ENCODE measurements around the gene MSI1.

The MSI1 gene

GRCh38 chr12:120368789-120369602, at the start of gene MSI1:
Gene MSI1 (minus strand): TSS chr12:120369164. CDS start chr12:120369091, 73 bp downstream.
- DNase-seq (ENCODE audit: low read depth), result no peak

- no peak for DNase-seq (ENCODE audit: low read depth)
Measured at GRCh38 chr12:120417917-120418580, 49.1 kb upstream of the MSI1 start.

- DNase-seq (ENCODE audit: low read depth), result no peak
Measured at GRCh38 chr12:120416490-120417216, 47.7 kb upstream of the MSI1 start.

- no peak for DNase-seq (ENCODE audit: low read depth)
Measured at GRCh38 chr12:120413901-120414695, 45.1 kb upstream of the MSI1 start.

GRCh38 chr12:120412421-120412820, 43.5 kb upstream of the MSI1 start:
- DNase-seq (ENCODE audit: low read depth), result no peak

- no peak for DNase-seq (ENCODE audit: low read depth)
Measured at GRCh38 chr12:120408771-120409170, 39.8 kb upstream of the MSI1 start.

GRCh38 chr12:120406553-120406952, 37.6 kb upstream of the MSI1 start:
- DNase-seq (ENCODE audit: low read depth), result no peak

- no peak for DNase-seq (ENCODE audit: low read depth)
Measured at GRCh38 chr12:120406069-120406468, 37.1 kb upstream of the MSI1 start.

GRCh38 chr12:120404271-120404670, 35.3 kb upstream of the MSI1 start:
- DNase-seq (ENCODE audit: low read depth), result no peak

- no peak for DNase-seq (ENCODE audit: low read depth)
Measured at GRCh38 chr12:120403869-120404268, 34.9 kb upstream of the MSI1 start.

- no peak for DNase-seq (ENCODE audit: low read depth)
Measured at GRCh38 chr12:120402217-120402616, 33.3 kb upstream of the MSI1 start.

GRCh38 chr12:120399531-120399930, 30.6 kb upstream of the MSI1 start:
- no peak for DNase-seq (ENCODE audit: low read depth)

- no peak for DNase-seq (ENCODE audit: low read depth)
Measured at GRCh38 chr12:120397824-120398540, 29.0 kb upstream of the MSI1 start.

- no peak for DNase-seq (ENCODE audit: low read depth)
Measured at GRCh38 chr12:120394483-120395367, 25.8 kb upstream of the MSI1 start.

GRCh38 chr12:120390540-120391120, 21.7 kb upstream of the MSI1 start:
- DNase-seq (ENCODE audit: low read depth), result no peak

GRCh38 chr12:120388691-120389481, 19.9 kb upstream of the MSI1 start:
- DNase-seq (ENCODE audit: low read depth), result no peak

- DNase-seq (ENCODE audit: low read depth), result no peak
Measured at GRCh38 chr12:120381752-120382419, 12.9 kb upstream of the MSI1 start.

- no peak for DNase-seq (ENCODE audit: low read depth)
Measured at GRCh38 chr12:120378036-120378435, 9.1 kb upstream of the MSI1 start.

- DNase-seq (ENCODE audit: low read depth), result no peak
Measured at GRCh38 chr12:120377611-120378010, 8.6 kb upstream of the MSI1 start.
